Hepatocyte (in vitro differentiated cells): ENCODE measurements around the gene ATP5F1E. TPM values are rescaled to one million over a fixed set of nuclear protein-coding genes. Genes with fewer than 3 reads are reported as not detected.

Experiments
- DNase-seq: peaks from one replicate; pipeline ENCODE4 v3.0.0-alpha.2; 2016; ENCODE audit warnings: low spot score
- H2AFZ ChIP-seq: fragments of 200-600 bp; sonication (generic); 2 replicates; pipeline ENCODE4 v1.6.0; 2016; ENCODE audit warnings: antibody characterized with exemption, mild to moderate bottlenecking
- H3K27ac ChIP-seq: fragments of 200-600 bp; sonication (generic); 2 replicates; pipeline ENCODE4 v1.5.1; 2016; ENCODE audit warnings: mild to moderate bottlenecking
- H3K27me3 ChIP-seq: fragments of 200-600 bp; sonication (generic); 2 replicates; pipeline ENCODE4 v1.6.1; 2016
- H3K36me3 ChIP-seq: fragments of 200-600 bp; sonication (generic); replicated peaks from 2 replicates; pipeline ENCODE4 v1.5.1; 2016; ENCODE audit warnings: low read depth; ENCODE audit not compliant: insufficient read depth
- H3K4me1 ChIP-seq: fragments of 200-600 bp; sonication (generic); 2 replicates; pipeline ENCODE4 v1.5.1; 2016; ENCODE audit warnings: mild to moderate bottlenecking, moderate library complexity; ENCODE audit not compliant: insufficient read depth
- H3K4me2 ChIP-seq: fragments of 200-600 bp; sonication (generic); 2 replicates; pipeline ENCODE4 v1.6.0; 2016
- H3K4me3 ChIP-seq: fragments of 200-600 bp; sonication (generic); 2 replicates; pipeline ENCODE4 v1.5.1; 2016; ENCODE audit warnings: mild to moderate bottlenecking
- H3K79me2 ChIP-seq: fragments of 200-600 bp; sonication (generic); 2 replicates; pipeline ENCODE4 v1.6.0; 2017; ENCODE audit warnings: mild to moderate bottlenecking
- H3K9me2 ChIP-seq: fragments of 200-600 bp; sonication (generic); replicated peaks from 2 replicates; pipeline ENCODE4 v1.6.0; 2017; ENCODE audit warnings: mild to moderate bottlenecking; ENCODE audit not compliant: insufficient read depth
- H3K9me3 ChIP-seq: fragments of 200-600 bp; sonication (generic); 2 replicates; pipeline ENCODE4 v1.5.1; 2016; ENCODE audit warnings: low read depth, mild to moderate bottlenecking
- H4K20me1 ChIP-seq: fragments of 200-600 bp; sonication (generic); 2 replicates; pipeline ENCODE4 v1.6.0; 2016; ENCODE audit warnings: mild to moderate bottlenecking; ENCODE audit not compliant: insufficient read depth, poor library complexity, severe bottlenecking
- EZH2 ChIP-seq: fragments of 200-600 bp; sonication (generic); IDR thresholded peaks from 2 replicates; pipeline ENCODE4 v1.6.1; 2016; ENCODE audit warnings: antibody characterized with exemption, mild to moderate bottlenecking, borderline replicate concordance
- EZH2phosphoT487 ChIP-seq: fragments of 200-600 bp; sonication (generic); IDR thresholded peaks from one replicate; pipeline ENCODE4 v1.6.1; 2018; ENCODE audit warnings: antibody characterized with exemption, mild to moderate bottlenecking, low read depth, moderate library complexity; ENCODE audit not compliant: unreplicated experiment, severe bottlenecking
- WGBS: methylation state at CpG from one replicate; pipeline ENCODE4 v1.1.6; 2016; ENCODE audit warnings: low lambda C conversion rate; ENCODE audit errors: missing lambda C conversion rate; 5-methylcytosine and 5-hydroxymethylcytosine counted together
- polyA plus RNA-seq: library from polyadenylated mRNA; unstranded; fragments of >200 nt; fragmentation: Nextera tagmentation; extraction: Ambion mirVana; gene quantifications from 2 replicates; pipeline ENCODE4 v1.2.1, GENCODE V29; 2016
- total RNA-seq: library from RNA; depleted of rRNA; stranded (reverse); fragments of >200 nt; gene quantifications from 2 replicates; pipeline ENCODE4 v1.2.3, GENCODE V29; 2014
- TF ChIP-seq, protein P1 (sequence below): fragments of 200-600 bp; sonication (generic); IDR thresholded peaks from 2 replicates; pipeline ENCODE4 v1.5.1; 2016; ENCODE audit warnings: antibody characterized with exemption, mild to moderate bottlenecking; ENCODE audit not compliant: poor library complexity

The ATP5F1E gene
- total and polyA plus RNA-seq, 2 experiments from 2014 or later, result 32.9 to 227 TPM

DNA sequence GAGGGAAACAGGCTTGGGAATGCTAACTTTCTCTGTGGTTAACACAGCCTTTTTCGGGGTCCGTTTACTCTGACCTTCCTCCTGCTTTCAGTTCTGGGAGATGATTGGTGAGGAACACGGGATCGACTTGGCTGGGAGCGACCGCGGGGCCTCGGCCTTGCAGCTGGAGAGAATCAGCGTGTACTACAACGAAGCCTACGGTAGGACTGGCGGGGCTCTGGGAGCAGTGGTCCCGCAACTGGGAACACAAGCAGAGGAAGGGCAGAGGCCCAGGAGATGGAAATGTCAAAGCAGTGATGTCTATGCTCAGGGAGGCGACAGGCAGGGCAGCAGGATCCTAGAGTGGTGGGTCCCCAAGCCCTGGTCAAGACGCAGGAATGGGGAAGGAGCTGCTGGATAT lies 9.4 kb downstream of the ATP5F1E start:
- no peaks in the 10 kb centered on the region for H3K9me3 ChIP-seq
- no peaks in the 10 kb centered on the region for H3K27me3 ChIP-seq
- no peak for DNase-seq
- TF ChIP-seq EZH2 (no peak), EZH2phosphoT487 (no peak)
- TF ChIP-seq, protein P1, sequence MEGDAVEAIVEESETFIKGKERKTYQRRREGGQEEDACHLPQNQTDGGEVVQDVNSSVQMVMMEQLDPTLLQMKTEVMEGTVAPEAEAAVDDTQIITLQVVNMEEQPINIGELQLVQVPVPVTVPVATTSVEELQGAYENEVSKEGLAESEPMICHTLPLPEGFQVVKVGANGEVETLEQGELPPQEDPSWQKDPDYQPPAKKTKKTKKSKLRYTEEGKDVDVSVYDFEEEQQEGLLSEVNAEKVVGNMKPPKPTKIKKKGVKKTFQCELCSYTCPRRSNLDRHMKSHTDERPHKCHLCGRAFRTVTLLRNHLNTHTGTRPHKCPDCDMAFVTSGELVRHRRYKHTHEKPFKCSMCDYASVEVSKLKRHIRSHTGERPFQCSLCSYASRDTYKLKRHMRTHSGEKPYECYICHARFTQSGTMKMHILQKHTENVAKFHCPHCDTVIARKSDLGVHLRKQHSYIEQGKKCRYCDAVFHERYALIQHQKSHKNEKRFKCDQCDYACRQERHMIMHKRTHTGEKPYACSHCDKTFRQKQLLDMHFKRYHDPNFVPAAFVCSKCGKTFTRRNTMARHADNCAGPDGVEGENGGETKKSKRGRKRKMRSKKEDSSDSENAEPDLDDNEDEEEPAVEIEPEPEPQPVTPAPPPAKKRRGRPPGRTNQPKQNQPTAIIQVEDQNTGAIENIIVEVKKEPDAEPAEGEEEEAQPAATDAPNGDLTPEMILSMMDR, result no peak
- WGBS, result 96% methylated on average over 14 of the region's 15 CpGs
- H3K4me1 ChIP-seq, result peaks cover 4% of the 10 kb centered on the region
- no peaks in the 10 kb centered on the region for H3K9me2 ChIP-seq
- no peak overlapping the region for H3K27ac ChIP-seq
- H3K4me2 ChIP-seq, result no peak overlapping the region
- H4K20me1 ChIP-seq, result peaks cover 11% of the 10 kb centered on the region
- H3K36me3 ChIP-seq, result peaks cover 3% of the 10 kb centered on the region
- peaks cover 25% of the 10 kb centered on the region for H3K79me2 ChIP-seq
- H2AFZ ChIP-seq, result no peak overlapping the region
- no peak overlapping the region for H3K4me3 ChIP-seq

DNA sequence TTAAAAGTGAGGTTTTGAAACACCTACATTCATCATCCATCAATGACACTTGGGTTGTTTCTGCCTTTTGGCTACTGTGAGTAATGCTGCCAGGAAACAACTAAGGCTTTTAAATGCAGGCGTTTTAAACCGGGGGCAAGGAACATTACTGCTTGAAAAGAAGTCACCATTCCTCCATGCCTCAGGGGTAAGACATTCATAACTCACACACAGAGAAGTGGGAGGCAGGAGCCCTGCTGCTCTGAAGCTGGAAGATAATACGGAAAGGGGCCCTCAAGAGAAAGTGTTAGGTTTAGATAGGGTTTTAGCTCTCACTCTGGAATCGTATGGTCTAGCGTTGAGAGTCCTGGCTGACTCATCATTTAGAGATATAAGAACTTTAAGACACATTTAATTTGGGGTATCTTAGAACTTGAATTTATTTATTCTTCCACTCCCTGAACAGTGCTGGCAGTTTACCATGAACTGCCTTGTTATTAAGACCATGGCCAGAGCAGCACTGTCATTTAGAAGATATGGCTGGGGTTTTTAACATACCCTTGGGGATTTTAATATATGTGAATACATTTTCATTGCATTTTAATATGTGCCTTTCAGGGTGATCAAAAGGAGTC lies 11.1 kb downstream of the ATP5F1E start:
- Histone ChIP-seq H3K27me3 (no peaks in the 10 kb centered on the region), H3K4me3 (no peak overlapping the region), H3K9me3 (no peaks in the 10 kb centered on the region), H3K4me1 (peaks cover 4% of the 10 kb centered on the region), H3K79me2 (peaks cover 11% of the 10 kb centered on the region), H4K20me1 (peaks cover 2% of the 10 kb centered on the region), H2AFZ (no peak overlapping the region), H3K27ac (no peak overlapping the region), H3K4me2 (no peak overlapping the region), H3K36me3 (peaks cover 3% of the 10 kb centered on the region), H3K9me2 (no peaks in the 10 kb centered on the region)
- 30% methylated on average over 5 of the region's 5 CpGs for WGBS
- TF ChIP-seq EZH2 (no peak), EZH2phosphoT487 (no peak)
- TF ChIP-seq, protein P1, result no peak
- DNase-seq, result no peak

DNA sequence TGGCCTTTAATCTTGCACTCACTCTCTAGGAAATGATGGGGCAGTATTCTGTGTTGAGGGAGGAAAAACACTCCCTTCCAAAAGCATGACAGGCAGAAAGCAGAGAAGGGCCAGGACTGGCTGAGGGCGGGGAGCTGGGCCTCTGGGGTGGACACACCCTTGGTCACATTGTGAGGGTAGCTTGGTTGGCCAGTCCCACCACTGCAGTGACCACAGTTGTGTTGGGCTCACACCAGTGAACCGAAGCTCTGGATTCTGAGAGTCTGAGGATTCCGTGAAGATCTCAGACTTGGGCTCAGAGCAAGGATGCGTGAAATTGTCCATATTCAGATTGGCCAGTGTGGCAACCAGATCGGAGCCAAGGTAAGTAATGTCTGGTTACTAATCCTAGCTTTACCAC lies 12.9 kb downstream of the ATP5F1E start, which contains the start of gene TUBB1:
Gene TUBB1 (plus strand): TSS at position 213 of the 400 bp plus-strand sequence. CDS start 94 bp downstream, at position 307.
- no peaks in the 10 kb centered on the region for H3K9me2 ChIP-seq
- TF ChIP-seq, protein P1, result no peak
- TF ChIP-seq EZH2 (no peak), EZH2phosphoT487 (no peak)
- no peaks in the 10 kb centered on the region for H3K9me3 ChIP-seq
- no peaks in the 10 kb centered on the region for H3K27me3 ChIP-seq
- peaks cover 4% of the 10 kb centered on the region for H3K4me1 ChIP-seq
- no peaks in the 10 kb centered on the region for H3K36me3 ChIP-seq
- DNase-seq, result no peak
- no peaks in the 10 kb centered on the region for H4K20me1 ChIP-seq
- H3K27ac ChIP-seq, result no peak within 1 kb of the TSS
- no peaks in the 10 kb centered on the region for H3K79me2 ChIP-seq
- WGBS, result 94% methylated on average over 5 of the region's 5 CpGs
- no peak within 1 kb of the TSS for H2AFZ ChIP-seq
- no peak within 1 kb of the TSS for H3K4me2 ChIP-seq
- no peak within 1 kb of the TSS for H3K4me3 ChIP-seq
